NCI-H2196 treated with DMSO at 0.1 percent for 48 hours (cell line): ENCODE measurements around the gene SH2D3A.
"Not testable (repeated sequence)": the region's sequence is repeated elsewhere in the genome, so short reads cannot be mapped to it uniquely, and the experiment has no call there.

Experiments used
- DNase-seq: peaks from one replicate; lab custom pipeline; 2025; ENCODE audit not compliant: unreplicated experiment; lab: John Stamatoyannopoulos, UW

SH2D3A gene

DNA sequence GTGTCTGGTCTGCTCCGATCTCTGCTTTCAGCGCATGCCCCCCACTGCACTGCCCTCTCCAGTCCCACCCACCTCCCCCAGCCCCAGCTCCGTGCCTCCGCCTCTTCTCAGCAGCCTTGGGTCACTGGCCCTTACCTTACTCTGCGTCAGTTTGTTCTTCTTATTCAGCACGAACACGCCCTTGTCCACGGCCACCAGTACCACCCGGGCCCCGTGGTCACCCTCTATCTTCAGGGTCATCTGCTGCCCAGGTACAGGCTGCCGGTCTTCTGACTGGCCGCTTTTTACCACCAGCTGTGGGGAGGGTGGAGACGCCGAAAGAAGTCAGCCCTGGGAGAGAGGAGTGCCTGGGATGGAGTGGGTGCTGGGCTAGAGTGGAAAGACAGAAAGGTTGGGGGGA lies 57.7 kb downstream of the SH2D3A start:
- DNase-seq: no peak

GRCh38 chr19:6708913-6709312 lies 58.3 kb downstream of the SH2D3A start:
- not testable (repeated sequence) for DNase-seq

GRCh38 chr19:6708346-6708745 lies 58.9 kb downstream of the SH2D3A start:
- DNase-seq: no peak

GRCh38 chr19:6707658-6708018 lies 59.6 kb downstream of the SH2D3A start:
- DNase-seq: no peak

DNA sequence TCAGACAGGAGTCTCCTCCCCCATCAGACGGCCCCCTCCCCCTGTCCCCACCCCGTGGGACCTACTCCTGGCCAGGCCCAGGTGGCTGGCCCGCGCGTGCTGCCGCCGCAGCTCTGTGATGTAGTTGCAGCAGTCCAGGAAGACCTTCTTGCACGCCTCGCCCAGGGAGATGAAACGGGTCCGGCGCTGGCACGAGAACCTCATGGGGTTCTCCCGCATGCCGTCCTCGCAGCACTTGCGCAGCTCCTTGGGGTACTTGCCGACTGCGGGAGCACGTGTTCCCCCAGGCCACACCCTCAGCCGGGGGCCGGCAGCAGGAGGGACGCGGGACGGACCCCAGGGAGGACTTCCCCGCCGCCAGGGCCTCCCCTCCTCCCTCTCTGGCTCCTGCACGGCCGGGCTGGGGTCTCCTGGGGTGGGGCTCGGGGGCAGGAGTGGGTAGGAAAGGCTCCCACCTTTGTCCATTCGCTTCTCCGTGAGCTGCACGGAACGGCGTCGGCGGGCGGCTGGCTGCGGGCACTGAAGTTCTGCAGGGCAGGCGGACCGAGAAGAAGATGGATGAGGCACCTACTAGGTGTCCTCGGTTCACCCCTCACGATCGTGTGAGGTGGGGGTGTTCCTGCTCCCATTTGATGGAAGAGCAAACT lies 60.1 kb downstream of the SH2D3A start:
- DNase-seq: no peak

DNA sequence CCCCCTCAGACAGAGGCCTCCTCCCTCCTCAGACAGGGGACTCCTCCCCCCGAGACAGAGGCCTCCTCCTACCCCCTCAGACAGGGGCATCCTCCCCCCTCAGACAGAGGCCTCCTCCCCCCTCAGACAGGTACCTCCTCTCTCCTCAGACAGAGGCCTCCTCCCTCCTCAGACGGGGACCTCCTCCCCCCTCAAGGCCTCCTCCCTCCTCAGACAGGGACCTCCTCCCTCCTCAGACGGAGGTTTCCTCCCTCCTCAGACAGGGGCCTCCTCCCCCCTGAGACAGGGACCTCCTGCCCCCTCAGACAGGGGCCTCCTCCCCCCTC lies 60.6 kb downstream of the SH2D3A start:
- DNase-seq: no peak

DNA sequence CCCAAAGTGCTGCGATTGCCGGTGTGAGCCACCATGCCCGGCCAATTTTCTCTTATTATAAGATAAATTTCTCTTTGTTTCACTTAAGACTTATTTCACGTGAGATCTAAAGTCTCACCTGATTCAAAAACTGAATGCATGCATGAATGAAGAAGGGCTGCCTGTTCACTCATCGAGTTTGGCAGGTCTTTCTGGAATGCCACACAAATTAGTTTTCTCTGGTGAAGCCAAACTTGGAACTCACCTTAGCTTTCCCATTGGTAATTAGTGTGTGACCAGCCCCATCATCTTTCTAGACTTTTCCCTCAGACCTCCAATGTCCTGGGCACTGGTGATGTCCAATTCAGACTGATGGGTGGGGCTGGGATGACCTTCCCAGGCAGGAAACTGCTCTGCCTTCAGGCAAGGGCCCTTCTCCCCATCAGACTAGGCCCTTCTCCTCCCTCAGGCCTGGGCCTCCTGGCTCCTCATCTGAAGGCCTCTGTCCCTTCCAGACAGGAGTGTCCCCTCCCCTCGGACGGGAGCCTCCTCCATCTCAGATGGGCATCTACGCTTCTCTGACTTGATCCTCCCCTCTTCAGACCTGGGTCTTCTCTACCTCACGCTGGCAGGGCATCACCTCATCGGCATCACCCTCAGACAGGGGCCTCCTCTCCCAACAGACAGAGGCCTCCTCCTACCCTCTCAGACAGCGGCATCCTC lies 61.2 kb downstream of the SH2D3A start:
- DNase-seq: no peak
